ENCODE measurements around the gene G2E3. TPM values are rescaled to one million over a fixed set of nuclear protein-coding genes. Genes with fewer than 3 reads are reported as not detected.

G2E3 gene
- 10 to 100 TPM in 3 of 4 donors, 1 to 10 TPM in 1; 9.1 to 12.2 (median 11.5) TPM for total RNA-seq
- 3.3 TPM for polyA plus RNA-seq
- long read RNA-seq, donor 1, full-length matches to known transcripts: 15 of 19 reads
- long read RNA-seq, donor 1, partial matches to known transcripts: 2 of 19 reads
- long read RNA-seq, donor 1, other reads (novel, unspliced or antisense): 2 of 19 reads
- long read RNA-seq, donor 2, full-length matches to known transcripts: 5 of 5 reads
- long read RNA-seq, donor 2, partial matches to known transcripts: 0 of 5 reads
- long read RNA-seq, donor 2, other reads (novel, unspliced or antisense): 0 of 5 reads
- long read RNA-seq, donor 3, full-length matches to known transcripts: 9 of 19 reads
- long read RNA-seq, donor 3, partial matches to known transcripts: 6 of 19 reads
- long read RNA-seq, donor 3, other reads (novel, unspliced or antisense): 4 of 19 reads
- long read RNA-seq, donor 4, full-length matches to known transcripts: 6 of 7 reads
- long read RNA-seq, donor 4, partial matches to known transcripts: 0 of 7 reads
- long read RNA-seq, donor 4, other reads (novel, unspliced or antisense): 1 of 7 reads

GRCh38 chr14:30558675-30559555, at the start of gene G2E3:
Gene G2E3, plus strand, starts transcription at chr14:30559158. Its CDS starts 21,922 bp downstream, at chr14:30581080.
- Histone ChIP-seq H3K27me3 (ENCODE audit: control insufficient read depth, insufficient read depth) (no peaks in the 10 kb centered on the region), H3K4me3 (ENCODE audit: low read length) (peak within 1 kb of the TSS; percentile 98), H3K9me3 (ENCODE audit: control insufficient read depth, low read length) (no peaks in the 10 kb centered on the region), H3K4me1 (ENCODE audit: control insufficient read depth, insufficient read depth, low read length) (peaks cover 1% of the 10 kb centered on the region), H3K27ac (ENCODE audit: low read length) (peak within 1 kb of the TSS; percentile 54)
- peak; percentile 87 to 96 (median 94) for DNase-seq
- under 1% methylated on average over 62 of the region's 62 CpGs for WGBS
- intact Hi-C loops (cut with DNase I): no loop called here
- peak; percentile 100 for ATAC-seq

GRCh38 chr14:30517737-30518136, 41.2 kb upstream of the G2E3 start:
- Histone ChIP-seq H3K4me1 (ENCODE audit: control insufficient read depth, insufficient read depth, low read length) (no peaks in the 10 kb centered on the region), H3K4me3 (ENCODE audit: low read length) (no peak overlapping the region), H3K9me3 (ENCODE audit: control insufficient read depth, low read length) (no peaks in the 10 kb centered on the region), H3K27me3 (ENCODE audit: control insufficient read depth, insufficient read depth) (no peaks in the 10 kb centered on the region), H3K27ac (ENCODE audit: low read length) (no peak overlapping the region)
- intact Hi-C loops (cut with DNase I): no loop called here
- DNase-seq (no peak), ATAC-seq (no peak)
- WGBS: 85% methylated on average over 2 of the region's 2 CpGs

DNA sequence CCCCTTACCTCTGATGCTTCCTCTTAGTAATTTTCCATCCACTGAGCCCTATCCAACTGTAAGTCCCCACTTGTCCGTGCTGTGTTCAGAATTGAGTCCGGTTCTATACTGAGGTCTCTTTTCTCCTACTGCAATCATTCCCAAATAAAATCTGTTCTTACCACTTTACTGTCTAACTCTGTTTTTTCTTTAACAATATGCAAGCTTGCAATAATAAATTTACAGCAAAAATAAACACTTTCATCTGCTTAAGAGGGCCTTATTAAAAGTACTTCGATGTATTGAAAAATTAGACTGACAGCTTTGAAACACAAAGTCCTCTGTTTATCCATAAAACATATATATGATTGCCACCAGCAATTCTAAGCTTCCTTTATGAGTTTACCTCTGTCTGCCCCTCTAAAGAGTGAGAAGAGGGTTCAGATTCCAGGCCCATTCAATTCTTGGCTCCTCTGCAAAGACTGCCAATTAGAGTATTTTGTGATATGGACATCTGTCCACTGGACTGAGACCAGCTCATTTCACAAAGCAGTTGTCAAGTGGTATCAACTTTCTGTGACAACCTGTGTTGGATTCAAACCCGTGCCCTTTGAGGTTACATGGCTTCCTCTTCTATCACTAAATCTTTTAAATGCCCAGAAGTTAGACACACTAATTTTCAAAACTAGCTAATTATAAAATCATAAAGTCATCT, 39.9 kb upstream of the G2E3 start:
- ATAC-seq (no peak), DNase-seq (no peak)
- H3K9me3 ChIP-seq (ENCODE audit: control insufficient read depth, low read length): no peaks in the 10 kb centered on the region
- no peak overlapping the region for H3K27ac ChIP-seq (ENCODE audit: low read length)
- WGBS: 86% methylated on average over 4 of the region's 4 CpGs
- no peaks in the 10 kb centered on the region for H3K4me1 ChIP-seq (ENCODE audit: control insufficient read depth, insufficient read depth, low read length)
- H3K27me3 ChIP-seq (ENCODE audit: control insufficient read depth, insufficient read depth): no peaks in the 10 kb centered on the region
- intact Hi-C loops (cut with DNase I): no loop called here
- H3K4me3 ChIP-seq (ENCODE audit: low read length): no peak overlapping the region

GRCh38 chr14:30519961-30520360, 39.0 kb upstream of the G2E3 start:
- H3K27ac ChIP-seq (ENCODE audit: low read length): no peak overlapping the region
- no peak overlapping the region for H3K4me3 ChIP-seq (ENCODE audit: low read length)
- no peaks in the 10 kb centered on the region for H3K9me3 ChIP-seq (ENCODE audit: control insufficient read depth, low read length)
- no peak for ATAC-seq
- intact Hi-C loops (cut with DNase I): loop anchor here in 1 of 4 donors (10.0 kb wide), 1 partner anchor 145 kb away; no protein-coding TSS in a partner anchor
- H3K27me3 ChIP-seq (ENCODE audit: control insufficient read depth, insufficient read depth): no peaks in the 10 kb centered on the region
- no peaks in the 10 kb centered on the region for H3K4me1 ChIP-seq (ENCODE audit: control insufficient read depth, insufficient read depth, low read length)
- 80% methylated on average over 1 of the region's 1 CpG for WGBS
- no peak for DNase-seq

- intact Hi-C loops (cut with DNase I): loop anchor here in 1 of 4 donors (10.0 kb wide), 1 partner anchor 146 kb away; no protein-coding TSS in a partner anchor
- WGBS: 84% methylated on average over 2 of the region's 2 CpGs
- DNase-seq (no peak), ATAC-seq (no peak)
- Histone ChIP-seq H3K27ac (ENCODE audit: low read length) (no peak overlapping the region), H3K27me3 (ENCODE audit: control insufficient read depth, insufficient read depth) (no peaks in the 10 kb centered on the region), H3K9me3 (ENCODE audit: control insufficient read depth, low read length) (no peaks in the 10 kb centered on the region), H3K4me3 (ENCODE audit: low read length) (no peak overlapping the region), H3K4me1 (ENCODE audit: control insufficient read depth, insufficient read depth, low read length) (no peaks in the 10 kb centered on the region)
Observed at GRCh38 chr14:30520536-30520935, 38.4 kb upstream of the G2E3 start.

DNA sequence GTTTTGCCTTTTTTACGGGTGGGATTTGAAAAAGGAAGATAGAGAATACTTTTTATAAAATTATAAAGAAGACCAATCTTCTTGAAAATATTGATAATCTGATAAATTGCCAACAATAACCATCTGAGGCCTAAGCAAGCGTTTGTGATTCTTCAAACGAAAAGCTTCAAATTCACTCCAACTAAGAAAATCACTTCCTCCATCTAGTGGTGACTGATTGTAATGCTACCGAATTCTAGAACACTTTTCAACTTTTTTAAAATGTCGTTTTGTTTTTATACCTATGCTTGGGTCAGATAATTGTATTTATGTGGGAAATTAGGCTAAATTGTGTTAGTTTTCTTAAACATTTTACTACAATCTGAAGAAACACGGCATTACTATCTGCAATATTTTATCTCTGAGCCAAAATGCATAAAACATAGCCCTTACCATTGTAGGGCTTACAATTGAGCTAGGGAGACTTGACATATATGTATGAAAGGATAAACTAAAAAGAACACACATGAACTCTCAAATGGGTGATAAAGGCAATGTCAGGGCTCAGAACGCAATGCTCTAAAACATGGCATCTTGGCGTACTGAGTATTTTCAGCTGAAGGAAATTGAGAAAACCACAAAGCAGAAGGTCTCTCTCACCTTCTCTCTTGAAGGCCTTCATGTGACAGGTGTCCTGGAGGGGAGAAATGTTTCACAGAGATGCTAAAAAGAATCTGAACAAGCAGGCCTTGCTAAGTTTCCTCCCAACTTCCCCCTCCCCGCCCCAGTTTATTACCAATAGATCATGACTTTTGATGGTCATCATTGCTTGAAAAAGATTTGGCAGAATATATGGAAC, 36.8 kb upstream of the G2E3 start:
- H3K27me3 ChIP-seq (ENCODE audit: control insufficient read depth, insufficient read depth): no peaks in the 10 kb centered on the region
- ATAC-seq (no peak), DNase-seq (no peak)
- no peak overlapping the region for H3K27ac ChIP-seq (ENCODE audit: low read length)
- H3K9me3 ChIP-seq (ENCODE audit: control insufficient read depth, low read length): no peaks in the 10 kb centered on the region
- H3K4me3 ChIP-seq (ENCODE audit: low read length): no peak overlapping the region
- no peaks in the 10 kb centered on the region for H3K4me1 ChIP-seq (ENCODE audit: control insufficient read depth, insufficient read depth, low read length)
- intact Hi-C loops (cut with DNase I): loop anchor here in 1 of 4 donors (10.0 kb wide), 1 partner anchor 147 kb away; no protein-coding TSS in a partner anchor
- 37% methylated on average over 9 of the region's 9 CpGs for WGBS

GRCh38 chr14:30525833-30526232, 33.1 kb upstream of the G2E3 start:
- DNase-seq: no peak
- intact Hi-C loops (cut with DNase I): loop anchor here in 1 of 4 donors (10.0 kb wide), 1 partner anchor 151 kb away; no protein-coding TSS in a partner anchor
- no peak for ATAC-seq
- 94% methylated on average over 2 of the region's 2 CpGs for WGBS
- H3K27ac ChIP-seq (ENCODE audit: low read length): no peak overlapping the region
- no peaks in the 10 kb centered on the region for H3K9me3 ChIP-seq (ENCODE audit: control insufficient read depth, low read length)
- H3K4me1 ChIP-seq (ENCODE audit: control insufficient read depth, insufficient read depth, low read length): no peaks in the 10 kb centered on the region
- H3K4me3 ChIP-seq (ENCODE audit: low read length): no peak overlapping the region
- no peaks in the 10 kb centered on the region for H3K27me3 ChIP-seq (ENCODE audit: control insufficient read depth, insufficient read depth)

- ATAC-seq: no peak
- H3K9me3 ChIP-seq (ENCODE audit: control insufficient read depth, low read length): no peaks in the 10 kb centered on the region
- intact Hi-C loops (cut with DNase I): loop anchor here in 1 of 4 donors (10.0 kb wide), 1 partner anchor 152 kb away; no protein-coding TSS in a partner anchor
Observed at GRCh38 chr14:30527196-30527595, 31.8 kb upstream of the G2E3 start.

DNA sequence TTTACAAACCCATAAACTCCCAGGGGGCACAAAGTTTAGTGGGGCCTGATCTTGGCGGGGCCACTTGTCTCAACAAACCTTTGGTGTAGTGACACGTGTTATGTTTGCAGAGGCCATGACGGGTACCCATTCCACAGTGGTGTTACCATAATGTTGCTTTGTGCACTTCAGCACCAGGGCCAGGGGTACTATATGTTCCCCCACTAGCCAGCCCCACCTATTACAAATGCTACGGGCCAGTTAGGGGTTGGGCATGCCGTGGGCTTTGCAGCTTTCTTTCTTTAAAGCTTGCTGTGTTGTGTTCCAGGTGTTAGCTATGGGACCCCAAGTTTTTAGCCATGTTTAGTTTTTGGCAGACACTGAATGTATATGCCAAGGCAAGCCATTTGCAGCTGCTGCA, 30.8 kb upstream of the G2E3 start:
- DNase-seq: no peak
- ATAC-seq: no peak
- intact Hi-C loops (cut with DNase I): loop anchor here in 1 of 4 donors (10.0 kb wide), 1 partner anchor 153 kb away; no protein-coding TSS in a partner anchor
- no peak overlapping the region for H3K27ac ChIP-seq (ENCODE audit: low read length)
- H3K27me3 ChIP-seq (ENCODE audit: control insufficient read depth, insufficient read depth): no peaks in the 10 kb centered on the region
- no peaks in the 10 kb centered on the region for H3K9me3 ChIP-seq (ENCODE audit: control insufficient read depth, low read length)
- H3K4me3 ChIP-seq (ENCODE audit: low read length): no peak overlapping the region
- 72% methylated on average over 5 of the region's 5 CpGs for WGBS
- no peaks in the 10 kb centered on the region for H3K4me1 ChIP-seq (ENCODE audit: control insufficient read depth, insufficient read depth, low read length)

More at GRCh38 chr14:30527196-30527595, 31.8 kb upstream of the G2E3 start:
- no peak for DNase-seq
- Histone ChIP-seq H3K27ac (ENCODE audit: low read length) (no peak overlapping the region), H3K27me3 (ENCODE audit: control insufficient read depth, insufficient read depth) (no peaks in the 10 kb centered on the region), H3K4me1 (ENCODE audit: control insufficient read depth, insufficient read depth, low read length) (no peaks in the 10 kb centered on the region), H3K4me3 (ENCODE audit: low read length) (no peak overlapping the region)
- 95% methylated on average over 7 of the region's 7 CpGs for WGBS
